Head of caudate nucleus (tissue), 42 donors: ENCODE measurements around the gene CDC73.

Source experiments
- DNase-seq, 42 donors: peaks; one replicate each; pipeline versions ENCODE4 v3.0.0 to v3.0.0-alpha.2; 2020 to 2021; ENCODE audit warnings: mixed read lengths in 7 of 42
- intact Hi-C: fragments of 100-400 bp; cut with DNase I; formaldehyde crosslinking; loops from one replicate; pipeline ENCODE4 v1.15.0; 2022

Gene CDC73

GRCh38 chr1:193121616-193122593 is at the start of gene CDC73:
TSS of gene CDC73 (plus strand) at chr1:193122031. CDS start at chr1:193122201, 170 bp downstream.
- peak; percentile 90 to 99 (median 98) for DNase-seq
- intact Hi-C loops: loop anchor here (5.0 kb wide), 2 partner anchors 65 to 315 kb away; partner anchors contain the start of genes RGS2, RO60 and UCHL5

- intact Hi-C loops: no loop called here
- no peak for DNase-seq
Observed at GRCh38 chr1:193077991-193078390, 43.8 kb upstream of the CDC73 start.

GRCh38 chr1:193079187-193079586 is 42.6 kb upstream of the CDC73 start:
- intact Hi-C loops: no loop called here
- DNase-seq: no peak

GRCh38 chr1:193083365-193084088 is 38.3 kb upstream of the CDC73 start:
- DNase-seq: no peak
- intact Hi-C loops: no loop called here

GRCh38 chr1:193085263-193085662 is 36.6 kb upstream of the CDC73 start:
- intact Hi-C loops: no loop called here

GRCh38 chr1:193086342-193086741 is 35.5 kb upstream of the CDC73 start:
- intact Hi-C loops: no loop called here
- DNase-seq: no peak

More at GRCh38 chr1:193085263-193085662, 36.6 kb upstream of the CDC73 start:
- DNase-seq: no peak

DNA sequence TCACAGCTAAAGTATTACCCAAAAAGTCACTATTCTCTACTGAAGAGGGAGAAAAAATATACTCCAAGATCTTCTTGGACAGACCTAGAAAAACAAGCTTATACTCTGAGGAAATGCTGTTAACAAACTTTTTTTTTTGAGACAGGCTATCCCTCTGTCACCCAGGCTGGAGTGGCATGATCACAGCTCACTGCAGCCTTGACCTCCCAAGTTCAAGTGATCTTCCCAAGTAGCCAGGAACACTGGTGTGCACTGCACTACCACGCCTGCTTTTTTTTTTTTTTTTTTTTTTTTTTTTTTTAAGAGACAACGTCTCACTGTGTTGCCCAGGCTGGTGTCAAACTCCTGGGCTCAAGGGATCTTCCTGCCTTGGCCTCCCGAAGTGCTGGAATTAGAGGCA is 33.9 kb upstream of the CDC73 start:
- DNase-seq: no peak
- intact Hi-C loops: no loop called here

- intact Hi-C loops: no loop called here
- DNase-seq: no peak
Observed at GRCh38 chr1:193090865-193091264, 31.0 kb upstream of the CDC73 start.

DNA sequence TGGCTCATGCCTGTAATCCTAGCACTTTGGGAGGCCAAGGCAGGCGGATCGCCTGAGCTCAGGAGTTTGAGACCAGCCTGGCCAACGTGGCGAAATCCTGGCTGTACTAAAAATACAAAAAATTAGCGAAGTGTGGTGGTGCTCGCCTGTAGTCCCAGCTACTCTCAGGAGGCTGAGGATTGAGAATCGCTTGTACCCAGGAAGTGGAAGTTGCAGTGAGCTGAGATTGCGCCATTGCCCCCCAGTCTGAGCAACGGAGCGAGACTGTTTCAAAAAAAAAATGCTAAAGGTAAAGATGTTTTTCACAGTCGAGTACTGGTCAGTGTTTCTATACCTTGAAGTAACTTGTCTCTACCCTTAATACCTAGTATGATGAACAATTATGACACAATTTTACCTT is 27.7 kb upstream of the CDC73 start:
- DNase-seq: no peak
- intact Hi-C loops: no loop called here

DNA sequence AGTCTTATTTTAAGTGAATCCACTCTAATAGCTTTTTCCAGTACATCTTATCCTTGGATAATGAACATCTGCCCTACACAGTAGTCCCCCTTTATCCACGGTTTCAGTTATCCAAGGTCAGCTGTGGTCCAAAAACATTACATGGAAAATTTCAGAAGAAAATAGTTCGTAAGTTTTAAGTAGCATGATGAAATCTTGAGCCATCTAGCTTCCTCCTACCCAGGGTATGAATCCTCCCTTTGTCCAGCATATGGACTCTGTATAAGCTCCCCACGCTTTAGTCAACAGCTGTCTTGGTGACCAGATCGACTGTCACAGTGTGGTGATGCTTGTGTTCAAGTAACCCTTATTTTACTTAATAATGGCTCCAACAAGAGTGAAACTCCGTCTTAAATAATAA is 19.2 kb upstream of the CDC73 start:
- DNase-seq: no peak
- intact Hi-C loops: no loop called here

GRCh38 chr1:193103759-193104501 is 17.9 kb upstream of the CDC73 start:
- no peak for DNase-seq
- intact Hi-C loops: no loop called here

- intact Hi-C loops: no loop called here
- DNase-seq: peak in 39 of 42 donors; percentile 25 to 72 (median 49)
Observed at GRCh38 chr1:193104502-193104906, 17.3 kb upstream of the CDC73 start.

GRCh38 chr1:193104907-193105820 is 16.7 kb upstream of the CDC73 start, which contains the start of gene GLRX2:
TSS of gene GLRX2 (minus strand) at chr1:193105414. CDS start at chr1:193105382, 32 bp downstream.
- DNase-seq: peak; percentile 50 to 93 (median 86)
- intact Hi-C loops: loop anchor here (5.0 kb wide), 1 partner anchor 43 kb away; no protein-coding TSS in a partner anchor

DNA sequence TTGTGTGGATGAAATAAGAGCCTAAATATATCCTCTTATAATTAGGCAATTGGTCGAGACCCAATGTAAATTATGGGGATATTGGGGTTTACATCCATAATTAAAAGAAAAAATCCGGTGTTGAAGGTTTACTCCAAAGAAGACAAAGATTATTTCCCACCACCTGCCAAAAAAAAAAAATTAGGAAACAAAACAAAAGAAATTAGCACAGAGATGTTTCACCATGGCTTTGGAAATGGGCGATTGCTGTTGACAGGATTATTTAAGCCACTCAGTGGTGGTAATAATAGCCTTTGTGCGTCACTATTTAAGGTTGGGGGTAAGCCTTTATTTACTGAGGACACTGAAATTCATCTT is 16.0 kb upstream of the CDC73 start:
- DNase-seq: no peak
- intact Hi-C loops: loop anchor here (5.0 kb wide), 1 partner anchor 43 kb away; no protein-coding TSS in a partner anchor

- no peak for DNase-seq
- intact Hi-C loops: loop anchor here (5.0 kb wide), 1 partner anchor 46 kb away; no protein-coding TSS in a partner anchor
Observed at GRCh38 chr1:193108471-193108870, 13.4 kb upstream of the CDC73 start.

- intact Hi-C loops: loop anchor here (5.0 kb wide), 1 partner anchor 47 kb away; no protein-coding TSS in a partner anchor
- DNase-seq: no peak
Observed at GRCh38 chr1:193109619-193110018, 12.2 kb upstream of the CDC73 start.

DNA sequence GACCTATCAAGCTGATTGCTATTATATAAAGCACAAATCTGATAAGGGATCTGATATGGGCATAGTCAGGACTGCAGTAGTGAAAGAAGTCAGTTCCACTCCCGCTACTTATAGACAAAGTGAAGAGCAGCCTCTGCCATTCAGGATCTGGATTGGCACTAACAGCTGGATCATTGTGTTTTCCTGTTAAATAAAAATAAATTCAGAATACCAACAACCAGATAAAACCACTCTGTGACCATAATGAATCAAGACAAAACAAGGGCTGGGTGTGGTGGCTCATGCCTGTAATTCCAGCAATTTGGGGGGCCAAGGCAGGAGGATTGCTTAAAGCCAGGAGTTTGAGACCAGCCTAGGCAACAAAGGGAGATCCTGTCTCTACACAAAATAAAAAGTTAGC is 11.6 kb upstream of the CDC73 start:
- intact Hi-C loops: no loop called here

DNA sequence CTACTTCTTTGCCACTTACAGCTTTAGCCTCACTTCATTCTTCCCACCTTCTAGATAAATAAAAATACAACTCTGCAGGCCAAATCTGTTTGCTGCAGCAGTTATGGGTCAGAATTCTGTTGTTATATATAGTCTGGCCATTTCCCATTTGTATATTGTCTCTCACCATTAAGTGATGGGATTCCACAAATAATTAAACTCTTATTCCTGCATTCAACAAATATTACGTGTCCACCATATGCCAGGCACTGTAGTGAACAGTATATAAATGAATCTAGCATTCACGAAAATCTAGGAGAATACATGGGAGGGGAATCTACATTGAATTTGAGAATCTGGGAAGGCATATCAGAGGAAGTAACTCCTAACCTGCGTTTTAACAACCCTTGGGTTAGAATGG is 11.0 kb upstream of the CDC73 start:
- intact Hi-C loops: no loop called here
- no peak for DNase-seq

More for the DNA sequence above, 11.6 kb upstream of the CDC73 start:
- DNase-seq: no peak
